SU-DHL-6 (cell line): ENCODE measurements around the gene CRYBG1.

Source experiments
- EZH2phosphoT487 ChIP-seq: fragments of 200-600 bp; sonication (generic), shearing (Covaris generic); conservative IDR thresholded peaks from 2 replicates; pipeline ENCODE4 v1.6.1; 2018; ENCODE audit warnings: mild to moderate bottlenecking, antibody characterized with exemption, low read length, moderate library complexity, mixed read lengths
- TF ChIP-seq, protein P1 (sequence below): fragments of 200-600 bp; sonication (generic); IDR thresholded peaks from one replicate; pipeline ENCODE4 v1.5.1; 2017; ENCODE audit warnings: antibody characterized with exemption, mild to moderate bottlenecking, low read length, moderate library complexity; ENCODE audit not compliant: insufficient read depth, poor library complexity, severe bottlenecking

DNA sequence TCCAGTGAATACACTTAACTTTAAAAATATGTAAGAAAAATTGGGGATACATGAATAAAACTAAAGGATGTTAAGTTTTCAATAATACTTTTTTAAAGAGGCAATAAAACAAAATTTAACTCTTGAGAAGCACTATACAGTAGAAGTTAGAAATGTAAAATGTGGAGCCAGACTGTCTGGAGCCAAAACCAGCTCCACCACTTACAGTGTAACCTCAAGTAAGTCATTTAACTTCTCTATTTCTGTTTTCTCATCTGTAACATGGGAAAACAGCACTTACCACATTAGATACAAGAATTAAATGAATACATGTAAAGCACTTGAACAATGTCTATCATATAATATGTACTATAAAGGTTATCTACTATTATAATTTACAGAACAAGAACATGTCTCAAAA lies 41.7 kb upstream of the CRYBG1 start:
- TF ChIP-seq, protein P1, sequence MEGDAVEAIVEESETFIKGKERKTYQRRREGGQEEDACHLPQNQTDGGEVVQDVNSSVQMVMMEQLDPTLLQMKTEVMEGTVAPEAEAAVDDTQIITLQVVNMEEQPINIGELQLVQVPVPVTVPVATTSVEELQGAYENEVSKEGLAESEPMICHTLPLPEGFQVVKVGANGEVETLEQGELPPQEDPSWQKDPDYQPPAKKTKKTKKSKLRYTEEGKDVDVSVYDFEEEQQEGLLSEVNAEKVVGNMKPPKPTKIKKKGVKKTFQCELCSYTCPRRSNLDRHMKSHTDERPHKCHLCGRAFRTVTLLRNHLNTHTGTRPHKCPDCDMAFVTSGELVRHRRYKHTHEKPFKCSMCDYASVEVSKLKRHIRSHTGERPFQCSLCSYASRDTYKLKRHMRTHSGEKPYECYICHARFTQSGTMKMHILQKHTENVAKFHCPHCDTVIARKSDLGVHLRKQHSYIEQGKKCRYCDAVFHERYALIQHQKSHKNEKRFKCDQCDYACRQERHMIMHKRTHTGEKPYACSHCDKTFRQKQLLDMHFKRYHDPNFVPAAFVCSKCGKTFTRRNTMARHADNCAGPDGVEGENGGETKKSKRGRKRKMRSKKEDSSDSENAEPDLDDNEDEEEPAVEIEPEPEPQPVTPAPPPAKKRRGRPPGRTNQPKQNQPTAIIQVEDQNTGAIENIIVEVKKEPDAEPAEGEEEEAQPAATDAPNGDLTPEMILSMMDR: no peak
- no peak for TF ChIP-seq EZH2phosphoT487
